GM18508 (cell line): ENCODE measurements around the gene COL13A1.

Experiments used
- ATAC-seq: cut with Tn5 transposase; IDR thresholded peaks from one replicate; pipeline ENCODE4 v1.9.1; 2021; ENCODE audit warnings: moderate number of reproducible peaks; ENCODE audit not compliant: insufficient read depth, unreplicated experiment

The COL13A1 gene

DNA sequence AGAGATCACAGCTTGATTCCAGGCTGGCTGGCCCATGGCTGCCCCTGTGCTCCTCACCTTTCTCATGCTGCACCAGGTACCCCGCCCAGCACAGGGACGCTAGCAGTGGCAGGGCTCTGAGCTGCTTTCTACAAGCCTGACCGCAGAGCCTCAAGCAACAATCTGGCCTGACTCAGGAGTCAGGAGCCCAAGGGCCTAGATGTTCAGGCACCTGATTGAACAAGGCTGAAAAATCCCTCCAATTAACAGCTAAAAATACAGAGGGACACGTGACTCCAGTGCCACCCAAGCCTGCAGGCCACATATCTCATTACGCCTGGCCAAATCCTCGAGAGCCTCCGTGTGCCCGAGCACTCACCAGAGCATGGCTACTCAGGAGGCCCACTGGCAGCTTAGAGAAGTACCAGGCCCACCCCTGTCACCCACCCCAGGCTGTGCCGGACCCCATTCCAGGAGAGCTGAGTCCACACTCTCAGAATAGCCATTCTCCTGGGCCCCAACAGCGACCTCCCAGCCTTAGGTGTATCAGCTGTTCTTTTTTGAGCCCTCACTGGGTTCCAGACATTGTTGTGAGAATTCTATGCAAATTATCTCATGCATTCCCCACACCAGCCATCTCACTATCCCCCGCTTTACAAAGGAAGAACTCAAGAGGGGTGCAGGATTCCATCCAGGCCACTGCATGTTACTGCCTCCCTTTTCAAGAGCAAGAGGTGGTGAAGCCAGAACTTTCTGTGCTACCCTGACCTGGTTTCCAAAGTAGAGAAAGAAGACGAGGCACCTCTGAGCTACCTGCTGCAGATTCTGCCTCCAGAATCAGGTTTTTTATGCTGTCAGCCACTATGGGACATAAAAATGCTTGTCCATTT, 98.3 kb downstream of the COL13A1 start:
- no peak for ATAC-seq

DNA sequence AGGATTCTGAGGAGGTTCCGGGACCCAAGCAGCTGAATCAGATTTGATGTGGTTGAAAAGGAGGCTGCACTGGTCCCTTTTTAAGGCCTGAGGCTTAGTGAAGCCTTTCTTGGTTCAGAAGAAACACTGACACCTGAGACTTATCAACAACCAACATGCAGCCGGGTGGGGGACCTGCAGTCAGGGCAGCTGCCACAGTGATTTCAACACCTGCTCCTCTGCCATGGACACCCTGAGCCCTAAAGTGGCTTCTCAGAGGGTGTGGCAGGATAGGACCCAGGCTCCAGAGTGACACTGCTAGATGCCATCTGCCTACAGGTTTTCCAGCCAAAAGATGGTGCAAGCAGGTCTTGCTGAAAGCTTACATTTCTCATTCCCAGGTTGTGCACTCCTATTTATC, 99.3 kb downstream of the COL13A1 start:
- no peak for ATAC-seq

DNA sequence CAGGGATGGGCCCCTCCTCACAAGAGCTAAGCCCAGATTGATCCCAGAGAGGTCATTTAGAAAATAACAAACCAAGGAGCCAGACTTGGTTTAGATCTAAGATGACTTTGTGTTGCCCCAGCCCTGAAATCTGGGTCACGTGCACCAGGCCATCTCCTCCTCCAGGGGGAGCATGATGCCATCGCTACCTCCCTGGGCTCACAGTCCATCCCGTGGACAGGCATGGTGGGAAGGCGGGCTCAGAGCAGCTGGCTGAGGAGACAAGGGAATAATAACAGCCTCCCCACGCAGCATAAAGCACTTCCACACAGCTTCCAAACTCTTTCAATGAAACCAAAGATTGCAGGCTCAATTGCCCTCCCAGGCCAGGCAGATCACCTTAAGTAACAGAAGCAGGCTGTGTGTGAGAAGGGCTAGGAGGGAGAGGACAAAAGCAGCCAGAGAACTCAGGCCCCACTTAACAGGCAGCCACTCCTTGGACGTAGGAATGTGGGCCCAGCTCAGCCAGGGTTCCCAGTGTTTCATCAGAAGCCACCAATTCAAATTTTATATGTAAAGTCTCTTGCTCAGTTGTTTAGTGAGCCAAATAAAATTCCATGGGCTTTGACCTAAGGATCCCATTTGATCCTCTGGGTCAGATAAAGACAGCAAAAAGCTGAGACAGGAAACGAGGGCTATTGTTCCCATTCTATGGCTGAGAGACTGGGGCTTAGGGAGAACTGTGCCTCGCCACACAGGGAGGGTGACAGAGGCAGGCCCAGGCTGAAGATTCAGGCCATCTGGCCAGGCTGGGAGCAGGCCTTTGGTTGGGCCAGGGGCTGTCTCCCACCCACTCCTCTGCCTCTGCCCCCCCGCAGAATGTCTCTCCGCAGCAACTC, 100.2 kb downstream of the COL13A1 start:
- no peak for ATAC-seq

DNA sequence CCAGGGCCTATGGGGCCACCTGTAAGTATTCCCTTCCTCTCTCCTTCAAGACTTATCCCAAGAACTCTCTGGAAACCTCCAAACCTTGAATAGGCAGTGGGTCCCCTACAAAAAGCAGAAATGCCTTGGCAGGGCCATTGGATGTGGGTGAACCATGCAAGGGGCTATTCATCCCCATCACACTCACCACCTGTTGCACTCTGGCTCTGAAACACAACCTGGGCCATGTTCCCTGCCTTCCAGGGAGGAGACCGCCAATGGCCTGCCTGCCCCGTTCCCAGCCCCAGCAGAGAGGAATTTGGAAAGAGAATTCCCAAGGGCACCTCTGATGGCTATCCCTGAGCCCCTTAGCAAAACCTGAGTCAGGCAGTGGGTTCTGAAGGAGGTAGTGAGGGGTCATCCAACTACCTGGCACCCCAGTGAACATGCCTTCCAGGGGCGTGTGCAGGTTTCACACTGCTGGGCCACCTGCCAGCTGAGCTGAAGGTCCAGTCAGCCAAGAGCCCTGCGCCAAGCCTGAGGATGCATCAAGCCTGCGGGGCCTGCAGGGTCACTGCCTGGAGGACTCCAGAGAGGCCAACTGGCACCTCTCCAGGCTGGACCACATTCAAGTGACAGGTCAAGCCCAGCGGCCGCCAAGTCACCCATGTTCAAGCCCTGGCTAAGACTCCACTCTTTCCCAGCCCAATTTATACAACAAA, 101.3 kb downstream of the COL13A1 start:
- ATAC-seq: no peak

DNA sequence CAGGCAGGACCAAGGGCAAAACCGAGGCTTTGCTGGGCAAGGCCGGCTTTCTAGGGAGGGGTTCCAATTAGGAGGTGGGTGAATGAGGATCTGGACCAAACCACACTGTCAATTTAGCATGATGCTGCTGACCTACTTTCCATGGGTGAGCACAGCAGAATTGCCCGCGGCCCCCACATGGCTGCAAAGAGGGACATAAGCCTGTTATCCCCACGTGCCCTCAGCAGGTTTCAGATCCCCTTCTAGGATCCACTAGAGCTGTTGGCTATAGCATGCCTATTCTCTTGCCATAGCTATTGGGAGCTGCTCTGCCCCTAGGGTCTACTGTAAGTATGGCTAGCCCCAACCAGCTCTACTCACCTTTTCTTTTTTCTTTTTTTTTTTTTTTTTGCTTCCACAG, 102.8 kb downstream of the COL13A1 start:
- no peak for ATAC-seq

DNA sequence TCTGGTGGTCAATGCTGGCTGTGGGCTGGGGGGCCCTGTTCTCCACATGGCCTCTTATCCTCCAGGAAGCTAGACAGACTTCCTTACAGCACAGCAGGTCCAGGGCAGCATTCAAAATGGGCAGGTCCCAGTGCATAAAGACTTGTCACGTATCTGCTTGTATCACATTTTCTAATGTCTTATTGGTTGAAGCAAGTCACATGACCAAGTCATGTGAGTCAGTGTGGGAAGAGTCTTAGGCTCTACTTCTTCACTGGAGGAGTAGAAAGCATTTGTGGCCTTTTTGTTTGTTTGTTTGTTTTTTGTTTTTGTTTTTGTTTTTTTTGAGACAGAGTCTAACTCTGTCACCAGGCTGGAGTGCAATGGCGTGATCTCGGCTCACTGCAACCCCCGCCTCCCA, 104.7 kb downstream of the COL13A1 start:
- no peak for ATAC-seq

DNA sequence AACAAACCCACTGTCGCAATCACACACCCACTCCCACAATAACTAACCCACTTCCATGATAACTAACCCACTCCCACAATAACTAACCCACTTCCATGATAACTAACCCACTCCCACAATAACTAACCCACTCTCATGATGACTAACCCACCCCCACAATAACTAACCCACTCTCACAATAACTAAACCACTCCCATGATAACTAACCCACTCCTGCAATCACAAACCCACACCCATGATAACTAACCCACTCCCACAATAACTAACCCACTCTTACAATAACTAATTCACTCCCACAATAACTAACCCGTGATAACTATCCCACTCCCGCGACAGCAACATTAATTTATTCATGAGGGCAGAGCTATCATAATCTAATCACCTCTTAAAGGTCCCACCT, 105.8 kb downstream of the COL13A1 start:
- ATAC-seq: no peak

DNA sequence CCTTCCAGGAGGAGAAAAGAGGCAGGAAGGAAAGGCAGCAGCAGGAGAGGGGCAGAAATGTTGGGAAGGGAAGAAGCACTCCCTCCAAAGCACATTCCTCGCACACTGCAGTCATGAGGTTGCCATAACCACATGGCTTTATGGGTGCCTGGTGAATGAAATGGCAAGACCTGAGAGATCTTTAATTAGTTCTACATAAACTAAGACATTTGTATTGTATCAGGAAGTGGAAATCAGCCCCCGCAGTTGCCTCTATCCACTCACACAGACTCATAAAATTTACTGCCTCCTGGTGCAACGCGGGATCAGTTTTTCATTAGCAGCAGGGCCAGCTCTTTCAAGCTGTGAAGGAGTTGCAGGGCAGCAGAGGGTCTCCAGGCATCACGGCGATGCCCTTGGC, 106.4 kb downstream of the COL13A1 start:
- no peak for ATAC-seq

DNA sequence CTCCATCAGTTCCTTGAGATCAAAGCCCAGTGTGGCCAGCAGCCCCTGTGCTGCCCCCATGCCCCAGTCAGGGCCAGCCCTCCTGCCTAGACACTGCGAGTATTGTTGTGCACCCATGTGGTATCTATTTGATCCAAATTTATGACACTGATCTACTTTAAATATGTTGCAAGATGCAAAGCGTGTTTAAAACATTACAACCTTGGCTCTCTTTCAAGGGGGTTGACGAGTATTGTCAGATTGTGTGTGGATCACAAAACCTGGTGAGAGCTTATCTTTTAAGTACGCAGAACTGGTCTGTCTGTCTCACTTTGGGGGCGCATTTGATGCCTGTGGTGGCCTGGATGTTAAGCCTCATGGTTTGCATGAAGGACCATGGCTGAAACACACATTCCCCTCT, 108.9 kb downstream of the COL13A1 start:
- no peak for ATAC-seq

DNA sequence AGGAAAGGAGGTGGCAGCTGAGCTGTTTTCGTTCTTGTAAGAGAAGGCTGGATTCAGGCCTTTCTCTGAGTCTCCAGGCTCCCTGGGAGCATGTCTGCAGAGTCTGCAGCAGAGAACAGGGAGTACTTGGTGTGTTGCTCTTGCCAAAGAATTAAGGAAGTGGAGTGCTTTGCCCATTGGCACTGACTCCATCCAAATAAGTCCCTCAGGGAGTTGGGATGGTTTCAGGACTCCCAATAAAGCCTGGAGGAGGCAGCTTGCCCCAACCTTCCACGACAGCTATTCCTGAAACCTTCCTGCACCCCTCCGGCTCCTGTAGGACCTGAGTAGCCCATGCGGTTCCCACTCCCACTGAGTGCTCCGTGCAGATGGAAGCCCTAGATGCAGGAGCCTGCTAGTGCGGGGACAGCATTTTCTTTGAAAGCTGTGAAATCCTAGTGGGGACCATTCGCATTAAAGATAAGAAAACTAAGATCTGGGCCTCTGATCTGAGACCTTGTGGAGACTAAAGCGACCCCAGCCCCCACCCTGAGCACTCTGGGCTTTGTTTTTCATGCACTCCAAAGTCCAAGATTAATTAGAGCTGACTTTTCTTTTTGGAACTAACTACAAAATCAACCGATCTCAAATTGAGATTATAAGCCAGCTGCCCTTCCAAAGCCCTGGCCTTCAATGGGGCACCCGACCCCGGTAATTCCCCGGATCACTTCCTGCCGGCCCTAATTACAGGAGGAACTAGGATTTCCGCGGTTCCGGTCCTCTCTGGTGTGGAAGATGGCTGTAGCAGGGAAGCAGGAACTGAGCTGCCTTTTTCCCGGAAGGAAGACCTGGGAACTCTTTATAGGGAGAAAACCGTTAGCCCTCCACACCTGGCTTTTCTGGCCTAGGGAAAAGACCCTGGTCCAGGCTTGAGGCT, 110.2 kb downstream of the COL13A1 start:
- no peak for ATAC-seq

DNA sequence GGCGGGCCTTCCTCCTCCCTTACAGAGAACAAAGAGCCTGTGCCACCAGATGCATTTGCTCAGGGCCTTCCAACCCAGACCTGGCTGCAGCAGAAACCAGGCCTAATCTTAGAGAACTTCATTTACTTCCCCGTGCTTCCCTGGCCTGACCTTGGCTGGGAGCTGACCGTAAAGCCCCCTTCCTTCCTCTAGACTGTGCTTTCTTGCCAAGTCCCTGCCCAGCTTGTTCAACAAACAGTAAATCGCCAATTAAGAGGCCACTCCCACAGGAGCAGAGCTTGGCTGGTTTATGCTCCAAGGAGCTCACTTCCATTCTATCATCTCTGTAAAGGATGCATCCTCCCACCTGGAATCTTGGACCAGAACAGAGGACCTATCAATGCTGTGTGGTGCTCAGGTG, 110.9 kb downstream of the COL13A1 start:
- no peak for ATAC-seq

DNA sequence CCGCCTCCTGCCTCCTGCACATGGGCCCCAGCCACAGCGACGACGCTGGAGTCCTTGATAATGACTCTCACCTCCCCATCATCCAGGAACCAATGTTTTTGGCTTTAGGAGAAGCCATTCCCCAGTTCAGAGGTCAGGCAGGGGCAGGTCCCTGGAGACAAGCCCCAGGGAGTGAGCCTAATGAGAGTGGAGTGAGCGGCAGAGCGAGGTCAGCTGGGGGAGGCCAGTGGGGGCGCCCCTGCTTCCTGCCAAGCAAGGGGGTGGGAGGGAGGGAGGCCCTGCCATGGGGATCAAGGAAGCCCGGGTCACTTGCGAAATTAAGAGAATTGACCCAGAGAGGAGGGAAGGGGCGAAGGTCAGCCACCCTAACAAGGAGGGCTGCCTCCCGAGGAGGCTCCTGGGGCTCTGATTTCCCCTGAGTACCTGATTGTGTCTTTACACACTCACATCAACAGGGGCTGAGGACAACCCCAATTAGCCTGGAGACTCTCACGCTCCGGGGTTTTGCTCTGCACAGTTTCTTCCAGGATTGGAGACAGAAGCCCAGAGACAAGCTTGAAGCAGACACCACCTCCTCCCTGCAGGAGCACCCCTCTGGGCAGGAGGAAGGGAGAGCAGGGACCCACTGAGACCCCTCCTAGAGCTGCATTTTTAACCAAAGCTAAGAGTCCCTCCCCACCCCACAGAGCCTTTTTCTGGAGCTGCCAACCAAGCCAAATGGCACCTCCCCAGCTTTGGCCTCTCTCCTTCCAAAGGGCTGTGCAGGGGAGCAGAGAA, 112.1 kb downstream of the COL13A1 start:
- no peak for ATAC-seq

DNA sequence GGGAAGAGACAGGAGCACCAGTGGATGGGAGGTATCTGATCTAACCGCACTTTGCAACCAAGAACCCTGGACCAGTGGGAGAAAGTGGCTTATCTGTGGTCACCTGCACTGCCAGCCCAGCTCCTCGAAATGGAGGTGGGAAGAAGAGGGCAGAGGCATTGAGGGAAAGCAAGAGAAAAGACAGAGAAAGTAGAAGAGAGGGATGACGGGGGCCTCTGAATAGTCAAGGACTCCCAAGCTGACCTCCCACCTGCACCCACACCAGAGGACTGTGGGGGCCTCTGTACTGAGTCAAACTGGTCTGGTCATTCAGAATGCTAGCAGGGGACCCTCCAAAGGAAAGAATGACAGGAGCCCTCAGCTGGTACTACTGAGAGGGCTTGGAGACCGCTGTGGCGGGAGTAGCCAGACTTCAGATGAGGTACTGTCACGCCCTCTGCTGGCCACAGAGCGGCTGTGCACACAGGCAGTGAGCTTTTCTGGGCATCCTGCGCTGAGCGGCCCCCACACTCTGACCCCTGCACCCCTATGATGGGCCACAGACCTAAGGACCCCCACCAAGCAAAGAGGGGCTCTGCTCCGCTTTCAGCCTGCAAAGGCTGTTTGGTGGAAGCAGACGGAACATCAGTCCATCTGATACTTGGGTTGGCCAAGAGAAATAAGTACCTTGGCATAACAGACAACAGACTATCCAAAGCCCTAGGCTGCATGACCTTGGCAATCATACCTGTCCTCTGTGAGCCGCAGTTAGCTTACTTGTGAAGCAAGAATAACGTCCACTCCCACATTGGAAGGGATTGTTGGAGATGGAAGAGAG, 112.9 kb downstream of the COL13A1 start:
- no peak for ATAC-seq

DNA sequence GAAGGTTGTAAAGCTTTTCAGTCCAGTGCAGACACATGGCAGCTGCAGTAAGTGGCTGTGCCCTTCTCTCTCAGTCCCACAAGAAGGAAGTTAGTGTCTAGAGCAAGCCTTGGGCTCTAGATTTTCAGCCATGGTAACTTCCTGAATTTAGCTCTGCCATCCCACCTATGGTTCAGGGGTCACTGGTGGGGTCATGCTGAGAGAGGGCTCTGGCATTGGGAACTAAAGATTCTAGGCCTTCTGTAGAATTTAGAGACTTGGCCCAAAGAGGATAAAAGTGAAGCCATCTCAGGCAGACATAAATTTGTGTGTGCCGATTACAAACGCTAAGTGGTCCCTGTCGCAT, 113.5 kb downstream of the COL13A1 start:
- ATAC-seq: no peak

DNA sequence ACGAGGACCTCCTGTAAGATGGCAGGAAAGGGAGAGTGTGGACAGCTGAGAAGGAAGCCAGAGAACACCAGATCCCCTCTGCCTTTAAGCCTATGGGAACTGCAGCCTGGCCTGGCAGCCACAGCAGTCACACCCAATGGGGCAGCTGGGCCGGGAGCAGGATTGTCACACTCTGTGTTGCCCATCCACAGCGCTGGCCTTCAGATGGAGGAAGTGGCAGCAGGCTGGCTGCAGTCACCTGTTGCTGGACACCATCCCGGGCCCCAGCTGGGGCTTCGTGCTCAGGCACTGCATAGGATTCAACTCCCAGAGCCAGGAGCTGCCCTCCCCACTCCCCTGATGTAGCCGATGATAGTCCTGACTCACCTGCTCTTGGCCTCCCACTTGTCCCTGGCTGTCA, 114.4 kb downstream of the COL13A1 start:
- ATAC-seq: no peak

DNA sequence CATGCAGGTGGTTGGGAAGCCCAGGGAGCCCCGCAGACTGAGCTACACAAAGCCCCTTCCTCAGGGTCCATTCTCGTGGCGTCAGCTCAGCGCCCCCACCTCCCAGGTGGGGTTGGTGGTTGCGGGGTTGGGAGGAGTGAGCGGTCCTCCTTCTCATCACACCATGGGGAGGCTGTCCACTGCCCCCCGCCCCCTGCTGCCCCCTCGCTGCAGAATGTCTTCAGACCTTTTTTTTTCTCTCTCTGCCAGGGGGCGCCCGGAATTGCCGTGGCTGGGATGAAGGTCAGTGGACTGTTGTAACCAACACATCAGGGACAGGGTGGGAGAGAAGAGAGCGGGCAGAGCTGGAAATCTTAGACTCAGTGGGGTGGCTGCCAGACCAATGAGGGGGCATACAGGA, 116.3 kb downstream of the COL13A1 start:
- no peak for ATAC-seq

DNA sequence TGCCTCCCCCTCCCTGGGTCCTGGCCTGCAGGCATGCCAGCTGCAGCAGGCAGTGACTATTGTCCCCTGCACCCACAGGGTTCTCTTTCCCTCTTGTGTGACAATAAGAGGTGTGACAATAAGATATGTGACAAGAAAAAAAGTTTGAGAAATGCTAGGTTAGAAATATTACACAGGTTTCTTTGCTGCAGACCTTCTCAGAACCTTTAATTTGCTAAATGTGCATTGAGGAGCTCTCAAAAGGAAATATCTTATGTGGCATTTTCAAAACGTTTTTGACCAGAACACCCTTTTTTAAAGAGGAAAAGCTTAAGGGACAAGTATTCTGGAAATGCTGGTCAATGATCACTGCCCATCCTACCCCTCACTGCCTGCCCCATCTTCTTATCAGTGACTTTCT, 117.5 kb downstream of the COL13A1 start:
- ATAC-seq: no peak

DNA sequence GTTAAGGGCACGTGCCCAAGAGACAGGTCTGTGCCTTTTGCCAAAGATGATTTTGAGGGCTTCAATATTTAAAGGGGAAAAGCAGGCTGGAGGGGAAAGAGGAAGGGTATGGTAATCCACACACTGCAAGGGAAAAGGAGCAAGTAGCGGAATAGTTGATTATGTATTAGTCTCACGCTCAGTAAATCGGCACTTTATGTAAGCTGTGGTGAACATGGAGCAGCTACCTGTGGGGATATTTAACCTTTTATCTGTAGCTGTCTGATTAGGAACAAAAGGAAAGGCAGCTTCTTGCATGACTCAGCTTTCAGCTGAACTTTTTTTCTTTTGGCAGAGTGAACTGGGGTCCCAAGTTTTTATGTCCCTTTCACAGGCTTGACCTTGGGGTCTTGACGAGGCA, 123.4 kb downstream of the COL13A1 start:
- no peak for ATAC-seq
